Fibroblast of mammary gland (primary cell): ENCODE data around the gene ROGDI.

Experiments
- DNase-seq: peaks from one replicate; pipeline ENCODE4 v3.0.0-alpha.2; 2010; ENCODE audit warnings: low read depth
- H3K4me3 ChIP-seq: 2 replicates; pipeline ENCODE4 v1.5.1; 2011; ENCODE audit warnings: low read depth, mild to moderate bottlenecking, low read length, moderate library complexity; ENCODE audit not compliant: control insufficient read depth
- TF ChIP-seq, protein P1 (sequence below): conservative IDR thresholded peaks from 2 replicates; pipeline ENCODE4 v1.5.1; 2011; ENCODE audit warnings: low read depth, low read length, inconsistent platforms; ENCODE audit not compliant: control insufficient read depth, insufficient read depth

The ROGDI gene

DNA sequence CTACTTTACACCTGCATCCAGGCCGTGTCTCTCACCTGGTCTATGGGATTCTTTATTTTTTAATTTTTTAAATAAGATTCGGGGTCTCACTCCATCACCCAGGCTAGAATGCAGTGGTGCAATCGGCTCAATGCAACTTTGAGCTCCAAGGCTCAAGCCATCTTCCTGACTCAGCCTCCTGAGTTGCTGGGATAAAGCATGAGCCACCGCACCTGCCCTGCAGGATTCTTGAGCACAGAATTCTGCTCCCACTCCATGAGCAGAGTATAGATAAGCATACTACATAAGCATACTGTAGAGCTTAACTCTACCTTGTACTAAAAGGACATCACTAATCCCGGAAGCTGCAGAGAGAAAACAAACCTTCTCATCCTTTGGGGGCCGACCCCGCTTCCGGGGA lies 29.2 kb upstream of the ROGDI start:
- no peak for DNase-seq
- TF ChIP-seq, protein P1, sequence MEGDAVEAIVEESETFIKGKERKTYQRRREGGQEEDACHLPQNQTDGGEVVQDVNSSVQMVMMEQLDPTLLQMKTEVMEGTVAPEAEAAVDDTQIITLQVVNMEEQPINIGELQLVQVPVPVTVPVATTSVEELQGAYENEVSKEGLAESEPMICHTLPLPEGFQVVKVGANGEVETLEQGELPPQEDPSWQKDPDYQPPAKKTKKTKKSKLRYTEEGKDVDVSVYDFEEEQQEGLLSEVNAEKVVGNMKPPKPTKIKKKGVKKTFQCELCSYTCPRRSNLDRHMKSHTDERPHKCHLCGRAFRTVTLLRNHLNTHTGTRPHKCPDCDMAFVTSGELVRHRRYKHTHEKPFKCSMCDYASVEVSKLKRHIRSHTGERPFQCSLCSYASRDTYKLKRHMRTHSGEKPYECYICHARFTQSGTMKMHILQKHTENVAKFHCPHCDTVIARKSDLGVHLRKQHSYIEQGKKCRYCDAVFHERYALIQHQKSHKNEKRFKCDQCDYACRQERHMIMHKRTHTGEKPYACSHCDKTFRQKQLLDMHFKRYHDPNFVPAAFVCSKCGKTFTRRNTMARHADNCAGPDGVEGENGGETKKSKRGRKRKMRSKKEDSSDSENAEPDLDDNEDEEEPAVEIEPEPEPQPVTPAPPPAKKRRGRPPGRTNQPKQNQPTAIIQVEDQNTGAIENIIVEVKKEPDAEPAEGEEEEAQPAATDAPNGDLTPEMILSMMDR: no peak
- no peak overlapping the region for H3K4me3 ChIP-seq

DNA sequence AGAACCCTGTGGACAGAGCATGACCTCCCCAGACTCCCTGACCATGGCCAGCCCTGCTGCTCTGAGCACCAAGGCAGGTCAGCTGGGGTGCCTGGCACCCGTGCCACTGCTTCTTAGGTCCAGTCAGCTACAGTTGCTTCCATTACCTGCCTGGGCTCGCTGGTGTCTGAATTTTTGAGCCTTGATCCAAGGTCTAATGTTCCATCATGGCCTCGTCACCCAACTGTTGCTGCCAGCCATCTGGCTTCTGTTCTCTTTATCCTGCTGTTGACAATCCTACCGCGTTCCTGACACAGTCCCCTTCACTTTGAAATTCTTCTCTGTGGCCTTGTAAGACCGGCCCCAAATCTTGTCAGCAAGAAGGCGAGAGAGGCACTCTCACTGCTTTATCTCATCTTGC lies 28.0 kb upstream of the ROGDI start:
- TF ChIP-seq, protein P1: no peak
- H3K4me3 ChIP-seq: no peak overlapping the region
- no peak for DNase-seq

DNA sequence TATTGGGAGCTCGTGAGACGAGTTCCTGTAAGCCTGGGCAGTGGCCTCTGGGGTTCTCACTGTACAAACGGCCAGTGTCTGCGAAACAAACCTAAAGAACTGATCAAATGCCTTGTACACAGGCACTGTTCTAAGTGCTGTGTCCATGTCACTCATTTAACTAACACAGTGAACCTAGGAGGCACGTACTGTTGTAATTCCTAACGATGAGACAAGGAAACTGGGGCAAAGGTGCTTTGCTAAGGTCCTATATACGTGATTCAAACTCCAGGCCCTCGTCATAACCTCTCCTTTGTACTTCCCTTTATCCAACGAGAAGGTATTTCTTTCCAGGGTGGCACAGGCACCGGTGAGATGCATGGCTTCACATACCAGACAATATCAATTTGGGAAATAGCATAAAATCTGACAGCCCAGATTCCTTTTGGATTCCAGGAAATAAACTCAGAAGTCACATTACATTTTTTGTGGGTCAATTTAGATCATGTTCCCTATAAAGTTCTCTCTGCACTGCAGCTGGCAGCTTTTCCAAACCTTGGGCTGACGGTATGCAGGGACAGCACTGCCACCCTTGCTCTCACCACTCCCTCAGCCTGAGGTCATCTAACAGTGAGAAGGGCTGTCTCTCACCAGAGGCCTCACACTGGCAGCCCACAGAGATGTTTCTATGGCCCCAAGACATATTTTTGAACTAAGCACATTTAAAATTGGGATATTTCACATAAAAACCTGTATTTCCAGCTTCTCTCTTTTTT lies 26.3 kb upstream of the ROGDI start:
- DNase-seq: no peak
- H3K4me3 ChIP-seq: no peak overlapping the region
- TF ChIP-seq, protein P1: no peak

DNA sequence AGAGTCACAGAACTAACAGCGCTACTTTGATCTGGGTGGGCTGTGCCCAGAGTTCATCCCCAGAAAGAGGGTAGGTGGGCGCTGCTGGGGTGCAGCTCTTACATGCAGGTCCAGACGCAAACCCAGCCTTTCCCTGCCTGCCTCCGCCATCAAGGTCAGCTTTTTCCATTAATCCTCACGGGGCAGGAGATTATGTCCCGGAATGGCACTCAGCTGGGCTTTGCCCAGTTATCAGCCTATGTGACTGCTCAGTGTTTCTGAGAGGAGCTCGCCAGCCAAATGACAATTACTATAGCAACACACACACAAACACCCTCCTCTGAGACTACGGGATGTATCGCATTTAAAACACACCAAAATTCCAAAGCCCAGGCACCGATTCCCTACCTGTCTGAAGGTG lies 24.5 kb upstream of the ROGDI start:
- no peak for DNase-seq
- TF ChIP-seq, protein P1: no peak
- H3K4me3 ChIP-seq: no peak overlapping the region

DNA sequence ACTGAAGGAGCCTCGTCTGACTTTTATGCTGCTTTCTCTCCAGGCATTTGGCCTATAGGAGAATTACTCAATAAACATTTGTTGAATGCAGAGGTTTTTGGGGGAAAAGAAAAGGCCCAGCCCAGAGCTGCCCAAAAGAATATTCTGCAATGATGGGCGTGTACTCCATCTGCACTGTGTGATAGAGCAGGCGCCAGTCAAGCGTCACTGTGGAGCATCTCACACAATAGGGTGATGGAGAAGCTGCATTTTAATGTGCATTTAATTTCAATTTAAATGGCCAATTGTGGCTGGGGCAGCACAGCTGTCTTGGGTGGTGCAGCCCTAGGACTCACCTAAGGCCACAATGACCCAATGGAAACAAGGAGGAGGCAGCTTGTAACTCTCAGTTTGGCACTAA lies 24.1 kb upstream of the ROGDI start:
- H3K4me3 ChIP-seq: no peak overlapping the region
- no peak for DNase-seq
- TF ChIP-seq, protein P1: no peak

DNA sequence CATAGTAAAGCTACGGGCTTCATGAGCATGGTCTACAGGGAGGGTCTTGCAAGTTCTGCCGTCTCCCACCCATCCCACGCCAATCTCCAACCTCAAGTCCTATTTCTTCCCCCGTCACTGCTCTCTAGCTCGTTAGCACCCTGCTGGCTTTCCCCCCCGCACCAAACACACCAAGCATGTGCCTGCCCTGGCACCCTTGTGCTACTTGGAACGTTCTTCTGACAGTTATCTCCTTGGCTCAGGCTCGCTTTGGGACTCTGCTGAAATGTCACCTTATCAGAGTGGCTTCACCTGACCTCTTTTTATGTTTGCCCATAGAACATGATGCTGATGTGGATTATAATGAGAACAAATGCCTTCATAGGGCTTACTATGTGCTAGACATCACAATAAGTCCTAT lies 22.8 kb upstream of the ROGDI start:
- TF ChIP-seq, protein P1: no peak
- H3K4me3 ChIP-seq: no peak overlapping the region
- no peak for DNase-seq

DNA sequence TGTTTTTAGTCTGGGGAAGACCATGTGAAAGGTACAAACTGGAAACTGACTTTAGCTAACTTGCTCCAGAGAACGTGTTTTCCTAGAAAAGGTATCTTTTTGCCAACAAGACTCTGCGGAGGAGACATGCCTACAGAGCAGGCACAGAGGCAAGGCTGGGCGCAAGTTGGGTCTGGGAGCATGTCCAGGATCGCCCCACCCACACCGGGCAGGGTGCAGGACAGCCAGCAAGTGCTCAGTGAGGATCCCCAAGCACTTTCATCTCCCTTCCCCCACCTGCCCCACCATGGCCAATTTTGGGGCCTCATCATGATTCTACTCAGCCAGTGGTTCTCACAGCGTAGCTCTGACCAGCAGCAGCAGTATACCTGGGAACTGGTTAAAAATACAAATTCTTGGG lies 18.2 kb upstream of the ROGDI start:
- TF ChIP-seq, protein P1: no peak
- no peak for DNase-seq

More for the DNA sequence above, 18.2 kb upstream of the ROGDI start:
- H3K4me3 ChIP-seq: no peak overlapping the region
